Measurements from ENCODE around the gene BRCC3.
A peak's percentile ranks its signal among the peaks of the same experiment; 100 is the strongest.

The BRCC3 gene

DNA sequence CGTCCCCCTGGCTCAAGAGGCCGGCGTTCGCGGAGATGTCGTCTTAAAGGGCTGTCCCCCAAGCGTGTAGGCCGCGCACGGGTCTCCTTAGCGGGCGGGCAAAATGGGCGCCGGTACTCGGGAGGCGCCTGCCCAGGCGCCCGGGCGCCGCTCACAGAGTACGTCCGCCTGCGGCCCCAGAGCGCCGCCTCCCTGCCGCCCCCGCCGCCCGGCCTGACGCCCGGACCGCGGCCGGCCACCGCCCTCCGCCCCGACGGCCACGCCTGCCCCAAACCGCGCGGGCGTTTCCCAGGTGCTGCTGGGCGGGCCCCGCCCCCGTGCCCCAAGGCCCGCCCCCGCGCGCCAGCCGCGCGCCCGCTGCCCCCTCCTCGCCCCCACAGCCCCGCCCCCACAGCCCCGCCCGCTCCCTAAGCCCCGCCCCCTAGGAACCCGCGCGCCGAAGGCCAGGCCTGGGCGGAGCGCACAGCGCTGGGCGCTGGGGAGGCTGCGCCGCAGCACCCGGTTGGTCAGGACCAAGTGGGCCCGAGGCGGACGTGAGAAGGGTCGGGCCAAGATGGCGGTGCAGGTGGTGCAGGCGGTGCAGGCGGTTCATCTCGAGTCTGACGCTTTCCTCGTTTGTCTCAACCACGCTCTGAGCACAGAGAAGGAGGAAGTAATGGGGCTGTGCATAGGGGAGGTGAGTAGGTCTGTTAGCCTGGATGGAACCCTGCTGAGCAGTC, at the start of gene BRCC3, which contains the start of the genes CMC4 and MTCP1:
Gene BRCC3, plus strand, starts transcription at position 534 of the 719 bp plus-strand sequence. Its CDS starts 20 bp downstream, at position 554.
Gene CMC4, minus strand, starts transcription at position 162 of the 719 bp plus-strand sequence. CDS start 7,113 bp downstream, outside the sequence.
Gene MTCP1, minus strand, starts transcription at position 162 of the 719 bp plus-strand sequence. CDS start 5,126 bp downstream, outside the sequence.
- peak; percentile 70 to 80 (median 73) for DNase-seq

DNA sequence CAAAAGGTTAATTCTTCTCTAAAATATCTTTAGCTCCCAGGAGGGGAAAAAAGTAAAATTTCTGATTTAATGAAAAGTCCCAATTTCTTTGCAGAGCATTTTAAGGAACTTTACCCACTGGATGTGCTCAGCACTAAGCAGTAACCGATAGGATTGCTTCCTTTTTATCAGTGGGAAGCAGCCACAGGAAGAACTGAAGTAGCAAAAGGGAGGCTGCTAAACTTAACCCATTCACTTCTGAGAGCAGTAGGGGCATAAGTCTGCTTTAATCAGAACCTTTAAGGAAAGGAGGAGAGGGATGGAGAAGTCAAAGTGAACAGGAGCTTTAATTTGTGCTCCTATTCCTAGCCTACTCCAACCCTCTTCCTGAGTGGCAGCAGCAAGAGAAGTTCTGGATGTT, 48.7 kb upstream of the BRCC3 start, which contains the start of gene F8:
Gene F8, minus strand, starts transcription at position 139 of the 400 bp plus-strand sequence. CDS start 171 bp downstream, outside the sequence.
- DNase-seq, result no peak

DNA sequence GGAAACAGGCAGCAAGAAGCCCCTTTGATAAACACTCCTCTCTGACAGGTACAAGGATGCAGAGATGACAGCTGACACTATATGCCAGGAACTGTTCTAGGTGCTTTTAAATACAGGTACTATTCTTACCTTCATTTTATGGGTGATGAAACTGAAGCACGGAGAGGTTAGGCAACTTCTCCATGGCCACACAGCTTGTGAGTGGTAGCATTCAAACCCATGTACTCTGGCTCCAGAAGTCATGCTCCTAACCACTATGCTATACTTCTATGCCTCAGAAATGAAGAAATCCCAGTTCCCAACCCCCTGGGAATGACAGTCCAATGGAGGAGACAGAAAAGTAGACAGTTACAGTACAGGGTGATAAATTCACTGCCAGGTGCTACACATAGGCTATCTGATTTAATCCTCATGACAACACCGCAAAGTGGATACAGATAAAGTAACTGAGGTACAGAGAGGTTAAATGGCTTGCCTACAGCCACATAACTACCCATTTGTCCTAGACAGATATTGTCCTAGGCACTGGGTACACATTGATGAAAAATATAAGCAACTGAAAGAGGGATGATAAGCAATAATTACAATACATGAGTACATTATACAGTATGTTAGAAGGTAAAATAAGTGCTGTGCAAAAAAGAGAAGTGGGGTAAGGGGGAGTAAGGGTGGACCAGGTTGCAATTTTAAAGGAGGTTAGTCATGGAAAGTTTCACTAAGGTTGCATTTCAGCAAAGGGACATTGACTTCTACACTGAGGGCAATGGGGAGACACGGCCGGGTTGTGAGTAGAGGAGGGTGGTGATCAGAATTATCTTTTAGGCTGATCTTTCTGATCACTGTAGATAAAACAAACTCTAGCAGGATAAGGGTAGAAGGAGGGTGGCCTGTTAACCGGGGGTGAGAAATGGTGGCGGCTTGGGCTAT, 47.1 kb upstream of the BRCC3 start:
- no peak for DNase-seq

DNA sequence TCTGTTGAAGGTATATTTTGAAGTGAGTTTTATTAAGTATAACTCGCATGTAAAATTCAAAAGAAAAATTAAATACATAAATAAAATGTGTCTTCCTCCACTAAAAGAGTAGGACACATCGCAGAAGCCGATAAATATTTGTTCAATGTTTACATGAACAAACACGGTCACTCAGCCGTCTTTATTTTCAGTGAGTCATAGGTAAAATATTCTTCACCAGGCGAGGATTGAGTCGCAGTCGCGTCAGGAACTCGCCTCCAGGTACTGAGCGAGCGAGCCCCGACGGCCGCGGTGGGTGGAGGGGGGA, 44.9 kb upstream of the BRCC3 start:
- DNase-seq, result no peak

DNA sequence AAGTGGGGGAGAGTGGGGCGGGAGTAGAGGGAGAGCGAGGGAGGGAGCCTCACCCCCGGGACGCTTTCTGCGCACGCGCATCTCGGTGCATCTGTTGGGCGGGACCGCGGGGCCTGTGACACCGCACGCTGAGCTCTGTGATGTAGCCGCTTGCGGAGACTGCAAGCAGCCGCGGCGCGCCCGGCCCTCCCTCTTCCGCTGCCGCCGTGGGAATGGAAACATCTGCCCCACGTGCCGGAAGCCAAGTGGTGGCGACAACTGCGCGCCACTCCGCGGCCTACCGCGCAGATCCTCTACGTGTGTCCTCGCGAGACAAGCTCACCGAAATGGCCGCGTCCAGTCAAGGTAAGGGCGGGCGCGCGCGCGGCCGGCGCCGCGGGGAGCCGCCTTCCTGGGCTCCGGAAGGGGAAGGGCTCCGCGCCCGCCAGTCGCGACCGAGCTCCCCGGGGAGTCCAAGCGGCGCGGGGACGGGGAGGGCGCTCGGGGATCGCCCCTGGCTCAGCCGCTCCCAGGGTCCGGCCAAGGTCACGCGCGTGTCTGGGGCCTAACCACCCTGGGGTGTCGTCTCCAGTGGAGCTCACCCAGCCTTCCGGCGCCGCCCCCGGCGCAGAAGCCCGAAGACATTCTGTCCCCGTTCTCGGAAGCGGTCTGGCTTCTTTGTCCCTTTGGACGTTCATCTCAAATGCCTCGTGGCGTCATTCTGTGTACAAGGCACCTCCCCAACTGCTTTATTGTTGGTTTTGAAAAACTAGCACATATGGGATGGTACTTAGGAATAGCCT, 44.4 kb upstream of the BRCC3 start, which contains the start of gene FUNDC2:
Gene FUNDC2, plus strand, starts transcription at position 118 of the 782 bp plus-strand sequence. Its CDS starts 95 bp downstream, at position 213.
- peak; percentile 82 to 93 (median 92) for DNase-seq

DNA sequence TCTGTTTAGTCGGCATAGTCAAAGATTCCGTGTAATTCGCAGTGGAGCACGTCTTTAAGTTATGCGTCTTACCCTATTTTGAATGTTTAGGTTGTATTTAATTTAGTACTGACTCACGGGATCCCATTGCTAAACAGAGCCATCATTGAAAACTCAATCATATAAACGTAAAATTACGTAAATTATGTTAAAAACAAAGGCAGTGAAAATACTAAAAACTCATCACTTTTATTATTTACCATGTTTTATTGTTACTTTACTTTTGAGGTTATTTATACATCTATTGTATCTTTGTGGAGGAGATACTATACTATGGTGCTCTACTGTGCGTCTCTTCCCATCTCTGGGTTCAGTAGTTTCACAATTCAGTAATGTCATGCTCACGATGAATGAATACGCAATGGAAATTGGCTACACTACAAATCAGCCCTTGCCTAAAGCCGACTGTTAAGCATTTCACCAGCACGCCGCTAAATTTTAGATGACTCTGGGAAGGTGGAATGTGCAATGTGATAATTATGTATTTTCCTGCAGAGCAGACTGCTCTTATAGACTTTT, 43.7 kb upstream of the BRCC3 start:
- DNase-seq, result peak in 1 of 6 experiments; percentile 8

DNA sequence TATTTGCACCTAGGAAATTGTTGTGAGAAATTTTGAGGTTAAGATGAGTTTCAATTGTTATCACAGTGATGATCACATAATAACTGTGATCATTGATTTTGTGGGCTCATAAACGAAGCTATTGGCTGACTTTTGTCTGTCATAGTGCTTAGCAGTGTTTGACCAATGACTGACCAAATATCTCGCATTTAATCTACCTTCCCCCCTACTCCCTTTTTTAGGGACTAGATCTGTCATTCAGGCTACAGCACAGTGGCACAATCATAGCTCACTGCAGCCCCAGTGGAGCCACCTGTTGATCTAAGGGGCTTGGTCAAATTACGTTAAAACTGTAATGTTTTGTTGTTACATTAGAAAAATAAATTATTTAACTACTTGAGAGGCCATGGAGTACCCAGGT, 43.2 kb upstream of the BRCC3 start:
- no peak for DNase-seq

DNA sequence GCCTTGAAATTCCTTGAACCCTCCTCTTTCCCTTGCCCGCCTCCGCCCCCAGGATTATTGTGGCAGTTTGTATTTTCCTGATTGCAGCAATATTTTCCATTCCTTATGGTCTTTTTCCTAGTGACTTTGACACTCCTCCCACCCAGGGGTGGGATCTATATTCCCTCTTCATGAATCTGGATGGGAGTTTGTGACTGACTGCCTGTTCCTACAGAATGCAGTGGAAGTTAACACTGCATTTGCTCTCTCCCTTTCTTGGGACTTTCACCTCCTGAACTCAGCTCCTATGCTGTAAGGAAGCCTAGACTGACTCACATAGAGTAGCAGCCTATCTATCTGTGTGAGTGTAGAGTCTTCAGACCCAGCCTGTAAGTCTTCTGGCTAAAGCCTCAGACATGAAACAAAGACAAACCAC, 42.4 kb upstream of the BRCC3 start:
- DNase-seq, result no peak

DNA sequence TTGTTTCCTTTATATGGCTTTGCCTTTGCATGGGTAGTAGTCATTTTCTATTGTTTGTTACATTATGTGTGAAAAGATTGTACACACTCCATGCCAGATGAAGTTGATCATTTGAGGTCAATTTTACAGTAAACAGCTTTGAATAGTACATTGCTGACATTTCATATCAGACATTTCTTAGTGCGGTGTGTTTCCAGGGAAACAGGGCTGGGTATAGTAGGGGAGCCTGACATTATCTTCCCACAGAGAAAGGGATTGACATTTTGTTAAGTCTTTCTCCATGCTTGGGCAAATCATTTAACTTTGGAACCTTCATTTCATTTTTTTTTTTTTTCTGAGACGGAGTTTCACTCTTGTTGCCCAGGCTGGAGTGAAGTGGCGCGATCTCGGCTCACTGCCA, 39.7 kb upstream of the BRCC3 start:
- no peak for DNase-seq

DNA sequence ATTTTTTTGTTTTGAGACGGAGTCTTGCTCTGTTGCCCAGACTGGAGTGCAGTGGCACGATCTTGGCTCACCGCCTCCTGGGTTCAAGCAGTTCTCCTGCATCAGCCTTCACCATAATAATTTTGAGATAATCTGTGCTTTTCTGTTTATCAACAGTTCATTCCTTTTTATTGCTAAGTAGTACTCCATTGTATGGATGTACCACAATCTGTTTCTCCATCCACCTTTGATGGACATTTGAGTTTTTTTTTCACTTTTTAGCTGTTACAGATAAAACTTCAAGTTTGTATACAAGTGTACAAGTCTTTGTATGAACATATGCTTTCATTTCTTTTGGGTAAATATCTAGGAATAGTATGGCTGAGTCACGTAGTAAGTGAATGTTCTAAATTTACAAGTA, 35.6 kb upstream of the BRCC3 start:
- no peak for DNase-seq

DNA sequence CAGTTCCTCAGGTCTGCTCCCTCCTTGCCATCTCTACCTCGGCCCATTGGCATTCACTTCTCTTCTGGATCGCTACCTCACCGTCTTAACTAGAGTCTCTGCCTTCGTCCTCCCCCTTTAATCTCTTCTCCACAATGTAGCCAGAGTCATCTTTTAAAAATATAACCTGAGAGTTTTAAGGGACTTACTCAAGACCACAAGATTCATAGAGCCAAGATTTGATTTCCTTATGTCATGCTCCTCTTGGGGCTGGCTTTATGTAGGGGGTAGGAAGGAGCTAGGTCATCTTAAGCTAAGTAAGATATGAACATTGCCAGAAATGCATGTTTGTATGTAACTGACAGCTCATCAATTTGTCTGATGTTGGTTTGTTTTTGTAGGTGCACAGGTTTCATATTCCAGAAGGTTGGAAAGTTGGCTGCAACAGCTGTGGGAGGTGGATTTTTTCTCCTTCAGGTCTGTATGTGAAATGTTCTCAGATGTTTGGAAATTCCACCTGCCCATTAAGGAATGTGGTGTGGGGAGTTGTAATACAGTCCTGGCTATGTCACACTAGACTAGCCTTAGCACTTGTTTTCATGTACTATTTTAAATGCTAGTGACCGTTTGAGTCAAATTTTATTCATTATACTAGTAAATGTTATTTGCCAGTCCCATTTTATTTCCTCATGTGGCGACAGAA, 25.0 kb upstream of the BRCC3 start:
- no peak for DNase-seq

DNA sequence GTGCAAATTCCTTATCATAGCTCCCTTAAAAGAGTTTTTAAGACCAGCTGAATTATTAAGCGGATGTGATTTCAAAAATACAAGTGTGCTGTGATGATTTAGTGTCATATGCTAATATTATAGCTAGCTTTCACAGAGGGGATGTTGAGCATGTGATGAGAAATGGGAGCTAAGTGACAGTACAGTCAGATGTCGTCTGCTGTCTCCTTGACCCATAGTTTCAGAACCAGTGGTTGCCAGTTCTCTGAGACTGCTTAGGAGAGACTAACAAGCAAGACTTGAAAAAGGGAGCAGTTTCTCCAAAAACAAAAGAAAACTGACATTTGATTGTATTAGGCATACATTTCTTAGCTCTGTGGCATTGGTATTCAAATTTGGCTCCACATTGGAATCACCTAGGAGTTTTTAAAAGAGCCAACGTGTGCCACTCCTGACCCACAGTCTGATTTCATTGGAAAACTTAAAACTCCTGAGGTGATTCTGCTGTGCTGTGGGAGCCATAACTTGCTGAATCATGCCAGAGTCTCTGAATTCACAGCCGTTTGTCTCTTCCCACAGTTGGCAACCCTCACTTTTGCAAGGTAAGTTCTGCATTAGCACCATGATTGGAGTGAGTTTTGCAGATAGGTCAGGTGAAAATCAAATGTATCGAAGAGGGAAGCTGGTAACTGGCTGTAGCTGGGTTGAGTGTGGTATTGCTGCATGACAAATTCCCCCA, 24.3 kb upstream of the BRCC3 start:
- no peak for DNase-seq

DNA sequence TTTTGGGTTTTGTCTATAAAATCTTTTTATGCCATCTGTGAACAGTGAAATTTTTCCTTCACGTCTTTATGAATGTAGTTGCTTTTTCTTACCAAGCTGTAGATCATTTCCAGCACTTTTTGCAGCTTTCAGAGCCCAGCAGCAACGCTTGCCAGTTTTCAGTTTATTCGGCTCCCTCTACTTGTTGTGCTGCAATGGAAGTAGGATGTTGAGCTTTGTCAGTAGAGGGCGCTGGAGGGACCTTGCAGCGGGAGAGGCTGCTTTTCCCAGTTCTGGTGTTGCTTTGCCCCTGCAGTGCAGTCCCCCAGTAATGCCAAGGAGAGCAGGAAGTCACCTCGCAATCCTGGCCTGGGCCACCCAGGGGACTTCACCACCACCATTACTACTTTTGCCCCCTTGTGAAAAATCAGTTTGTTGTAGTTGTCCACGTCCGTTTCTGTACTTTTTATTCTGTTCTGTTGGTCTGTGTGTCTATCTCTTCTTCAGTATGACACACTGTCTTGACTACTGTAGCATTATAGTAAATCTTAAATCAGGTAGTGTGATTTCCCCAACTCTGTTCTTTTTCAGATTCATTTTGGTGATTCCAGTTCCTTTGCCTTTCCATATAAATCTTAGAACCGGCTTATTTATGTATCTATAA, 22.2 kb upstream of the BRCC3 start:
- DNase-seq, result peak; percentile 2 to 54 (median 41)

DNA sequence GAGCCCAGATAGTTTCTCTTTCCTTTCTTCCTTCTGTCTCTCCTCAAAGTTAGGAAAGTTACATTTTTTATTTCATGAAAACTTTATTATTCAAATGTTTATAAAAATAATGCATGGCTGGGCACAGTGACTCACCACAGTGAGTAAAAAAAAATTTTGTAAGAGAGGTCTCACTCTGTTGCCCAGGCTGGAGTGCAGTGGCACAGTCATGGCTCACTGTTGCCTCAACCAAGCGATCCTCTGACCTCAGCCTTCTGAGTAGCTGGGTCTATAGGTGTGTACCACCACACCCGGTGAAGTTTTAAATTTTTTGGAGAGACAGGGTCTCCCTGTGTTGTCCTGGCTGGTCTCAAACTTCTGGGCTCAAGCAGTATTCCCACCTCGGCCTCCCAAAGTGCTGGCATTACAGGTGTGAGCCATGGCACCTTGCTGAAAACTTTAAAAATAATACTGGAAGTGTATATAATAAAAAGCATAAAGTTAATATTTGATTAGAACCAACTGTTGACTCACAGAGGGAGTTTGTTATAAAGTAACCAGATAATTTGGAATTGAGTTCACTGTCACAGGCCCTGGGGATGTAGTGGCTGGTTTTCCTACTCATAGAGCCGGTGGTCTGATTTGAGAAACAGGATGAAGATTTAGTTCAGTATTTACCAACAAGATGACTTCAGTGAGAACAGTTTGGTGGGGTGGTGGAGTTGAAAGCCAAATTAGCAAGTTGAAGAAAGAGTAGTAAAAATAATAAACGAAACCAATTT, 18.4 kb upstream of the BRCC3 start:
- DNase-seq, result no peak

DNA sequence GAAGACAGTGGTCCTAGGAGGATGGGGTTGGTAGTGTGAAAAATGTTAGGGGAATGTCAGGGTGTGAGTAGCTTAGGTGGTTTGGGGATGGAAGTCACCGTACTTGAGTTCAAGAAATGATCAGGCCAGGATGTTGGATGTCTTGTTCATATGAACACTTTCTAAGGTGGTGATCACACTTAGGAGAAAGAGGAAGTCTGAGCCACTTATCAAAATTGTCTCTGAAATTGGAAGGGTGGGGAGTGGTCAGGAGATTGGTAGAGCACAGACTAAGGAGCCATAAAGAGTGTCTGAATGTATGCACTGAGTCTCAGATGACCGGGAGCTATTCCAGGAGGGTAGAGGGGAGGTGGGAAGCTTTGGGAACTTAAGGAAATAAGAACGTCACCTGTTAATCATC, 17.7 kb upstream of the BRCC3 start:
- DNase-seq, result no peak

DNA sequence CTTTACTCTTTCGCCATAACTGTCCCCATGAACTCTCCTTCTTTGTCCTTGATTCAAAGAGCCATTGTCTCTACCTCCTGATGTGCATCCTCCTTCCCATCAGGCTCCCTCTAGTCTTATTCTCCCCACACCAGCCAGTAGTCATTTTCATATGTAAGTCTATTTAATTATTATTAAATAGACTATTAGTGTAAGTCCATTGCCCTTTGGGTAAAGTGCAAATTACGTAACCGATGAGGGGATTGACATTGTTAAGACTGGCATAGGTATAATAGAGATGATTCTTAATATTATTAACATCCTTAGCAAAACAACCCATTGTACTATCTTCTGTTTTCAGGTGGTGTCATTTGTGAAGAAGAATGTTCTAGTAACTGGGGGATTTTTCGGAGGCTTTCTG, 17.1 kb upstream of the BRCC3 start:
- no peak for DNase-seq

DNA sequence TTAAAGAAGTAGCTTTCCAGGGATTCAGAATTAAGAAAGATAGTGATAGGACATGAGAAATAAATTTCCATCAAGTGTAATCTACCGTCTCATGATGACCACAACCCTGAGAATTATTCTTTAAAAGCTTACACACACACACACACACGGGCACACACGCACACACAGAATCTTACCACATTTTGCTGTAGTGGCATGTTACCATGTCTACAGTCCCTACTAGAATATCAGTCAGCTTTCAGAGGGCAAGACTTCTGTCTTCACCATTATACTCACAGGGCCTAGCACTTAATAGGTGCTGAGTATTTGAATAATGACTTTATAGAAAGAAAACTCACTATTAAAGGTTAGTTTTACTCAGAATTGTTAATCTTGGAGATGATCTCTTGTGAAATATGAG, 15.8 kb upstream of the BRCC3 start:
- DNase-seq, result no peak

DNA sequence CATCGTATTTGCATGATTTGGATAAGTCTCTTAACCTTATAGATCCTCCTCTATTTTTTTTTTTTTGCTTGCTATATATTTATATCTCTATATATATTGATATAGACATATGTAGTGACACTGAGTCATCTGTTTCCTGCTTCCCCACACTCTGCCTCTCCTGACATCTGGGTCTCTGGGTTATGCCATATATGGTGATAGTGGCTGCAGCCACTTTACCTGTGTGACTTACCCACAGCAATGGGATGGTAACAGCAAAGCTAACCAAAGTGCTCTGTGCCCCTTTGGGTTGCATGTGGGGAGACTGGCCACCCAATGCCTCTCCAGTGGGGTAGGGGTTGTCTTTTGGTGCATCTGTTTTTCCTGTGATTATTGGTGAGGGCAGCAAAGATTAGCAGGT, 14.8 kb upstream of the BRCC3 start:
- no peak for DNase-seq

DNA sequence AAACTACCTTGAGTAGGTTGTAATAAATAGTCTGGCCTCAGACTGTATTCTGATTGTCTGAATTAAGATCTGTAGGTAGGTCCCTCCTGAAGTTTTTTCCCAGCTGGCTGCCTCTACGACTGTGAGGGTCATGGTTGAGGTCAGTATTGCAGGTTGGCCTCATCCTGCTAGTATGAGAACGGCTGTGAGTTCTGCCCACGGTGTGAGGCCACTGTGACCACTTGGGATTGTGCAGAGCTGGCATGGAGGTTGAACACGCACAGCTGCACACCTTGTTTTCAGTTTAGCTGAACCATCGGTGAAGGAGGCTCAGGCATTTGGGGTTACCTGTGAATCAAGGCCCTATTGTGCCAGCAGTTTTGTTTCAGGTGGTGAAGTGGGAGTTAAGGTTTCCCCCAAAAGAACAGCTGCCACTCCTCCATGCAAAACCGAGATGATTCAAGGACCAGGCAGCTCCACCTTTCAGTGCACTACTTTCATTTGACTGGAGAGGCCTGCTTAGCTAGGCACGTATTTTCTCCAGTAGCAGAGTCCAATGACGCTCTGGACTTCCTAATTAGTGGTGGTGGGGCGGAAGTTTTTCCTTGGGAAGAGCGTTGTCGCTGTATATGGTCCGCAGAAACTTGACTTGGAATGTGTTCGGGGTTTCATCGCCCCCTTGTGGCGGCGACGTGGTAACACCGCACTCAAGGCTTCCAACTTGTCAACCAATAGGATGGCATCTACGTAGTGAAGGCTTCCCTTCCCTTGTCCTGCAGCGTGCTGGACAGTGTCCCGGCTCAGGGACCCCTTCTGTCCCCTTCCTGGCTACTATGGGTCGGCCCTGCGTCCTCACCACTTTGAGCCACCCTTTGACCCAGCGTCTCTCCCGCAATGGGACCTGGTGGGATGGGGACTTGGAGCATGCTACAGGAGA, 14.2 kb upstream of the BRCC3 start:
- DNase-seq, result peak; percentile 14 to 55 (median 43)
